Ecto neural progenitor cell (in vitro differentiated cells): Measurements from ENCODE around the gene LAMTOR1.

Experiments
- DNase-seq: peaks from one replicate; pipeline ENCODE4 v3.0.0-alpha.2; 2018; ENCODE audit warnings: low spot score

LAMTOR1 gene

GRCh38 chr11:72119198-72119597 lies 16.1 kb upstream of the LAMTOR1 start:
- no peak for DNase-seq

- no peak for DNase-seq
Observed at GRCh38 chr11:72116019-72116755, 13.1 kb upstream of the LAMTOR1 start.

DNA sequence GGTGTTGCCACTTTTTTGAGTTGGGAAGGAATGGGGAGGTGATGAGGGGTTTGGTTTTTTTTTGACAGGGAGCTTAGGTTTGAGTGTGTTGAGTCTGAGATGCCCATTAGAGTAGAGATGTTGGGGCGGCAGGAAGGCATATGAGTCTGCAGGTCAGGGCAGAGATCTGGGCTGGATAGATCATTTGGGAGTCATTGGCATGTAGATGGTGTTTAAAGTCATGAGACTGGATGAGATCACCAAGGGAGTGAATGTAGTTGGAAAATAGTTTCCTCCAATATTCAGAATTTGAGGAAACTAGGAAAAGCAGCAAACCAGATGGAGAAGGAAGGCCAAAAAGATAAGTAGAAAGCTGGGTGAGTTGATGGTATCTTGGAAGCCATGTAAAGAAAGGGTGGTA lies 11.5 kb upstream of the LAMTOR1 start:
- DNase-seq = no peak

- no peak for DNase-seq
Observed at GRCh38 chr11:72112978-72113808, 10.1 kb upstream of the LAMTOR1 start.

DNA sequence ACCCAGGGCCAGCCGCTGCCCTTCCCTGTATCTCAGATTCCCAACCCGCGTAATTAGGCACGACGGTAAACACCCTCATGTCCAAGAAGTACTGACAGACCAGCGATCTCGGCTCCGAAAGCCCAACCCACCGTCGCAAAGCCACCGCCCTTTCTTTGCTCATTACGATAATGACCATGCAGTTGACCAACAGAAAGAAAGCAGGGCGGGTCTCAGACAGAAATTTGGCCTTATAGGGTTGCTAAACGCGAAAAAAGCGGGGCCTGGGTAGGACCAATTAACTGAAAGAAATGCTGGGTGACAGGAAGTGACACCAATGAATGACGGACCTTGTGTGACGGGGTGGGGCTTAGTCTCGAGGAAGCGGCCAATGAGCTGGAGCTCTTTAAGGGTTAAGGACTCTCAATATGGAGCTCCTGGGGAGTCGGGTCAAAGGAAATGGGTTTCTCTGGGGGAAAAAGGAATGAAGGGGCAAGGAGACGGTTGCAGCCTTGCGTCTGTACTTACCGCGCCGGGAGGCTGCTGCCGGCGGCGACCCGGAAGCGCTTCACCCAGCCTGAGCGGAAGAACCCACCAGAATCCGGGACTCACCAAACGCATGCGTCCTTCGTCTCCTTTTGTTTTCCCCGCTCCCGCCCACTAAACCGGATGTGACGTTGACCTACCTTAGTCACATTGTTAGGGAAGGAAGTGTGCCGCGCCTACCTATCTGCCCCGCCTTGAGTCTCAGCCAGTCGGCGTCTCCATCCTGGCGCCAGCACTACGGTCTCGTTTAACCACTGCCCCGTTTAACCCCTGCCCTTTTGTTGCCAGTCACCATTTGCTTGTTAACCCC lies 9.3 kb upstream of the LAMTOR1 start, which contains the start of gene ANAPC15:
TSS of gene ANAPC15 (minus strand) at position 553 of the 835 bp plus-strand sequence. CDS start 1,419 bp downstream, outside the sequence.
- DNase-seq = peak; percentile 97

- DNase-seq = no peak
Observed at GRCh38 chr11:72111300-72112142, 8.4 kb upstream of the LAMTOR1 start.

GRCh38 chr11:72105888-72106287 lies 2.8 kb upstream of the LAMTOR1 start, which contains the start of gene TOMT:
TOMT (plus strand) TSS chr11:72105924; CDS start chr11:72105952, 28 bp downstream.
- no peak for DNase-seq

DNA sequence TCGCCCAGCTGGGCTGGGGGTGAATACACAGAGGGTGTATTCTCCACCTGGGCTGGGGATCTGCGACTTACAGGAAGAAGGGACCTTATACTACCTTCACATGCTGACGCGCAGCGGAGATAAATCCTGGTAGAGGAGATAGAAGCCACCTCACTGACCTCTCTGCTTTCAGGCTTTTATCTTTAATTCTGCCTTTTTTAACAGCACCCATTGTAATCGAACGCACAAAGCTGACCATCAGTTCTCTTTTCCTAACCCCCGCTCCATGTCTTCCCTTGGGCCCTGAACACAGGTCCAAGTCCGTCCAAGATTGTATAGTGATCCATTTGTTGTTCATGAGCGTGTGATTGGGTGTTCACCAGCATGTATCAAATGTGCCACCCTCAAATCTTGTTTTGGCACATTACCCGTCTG lies 664 bp upstream of the LAMTOR1 start:
- no peak for DNase-seq

GRCh38 chr11:72102631-72102945 lies 509 bp downstream of the LAMTOR1 start:
- DNase-seq = no peak

DNA sequence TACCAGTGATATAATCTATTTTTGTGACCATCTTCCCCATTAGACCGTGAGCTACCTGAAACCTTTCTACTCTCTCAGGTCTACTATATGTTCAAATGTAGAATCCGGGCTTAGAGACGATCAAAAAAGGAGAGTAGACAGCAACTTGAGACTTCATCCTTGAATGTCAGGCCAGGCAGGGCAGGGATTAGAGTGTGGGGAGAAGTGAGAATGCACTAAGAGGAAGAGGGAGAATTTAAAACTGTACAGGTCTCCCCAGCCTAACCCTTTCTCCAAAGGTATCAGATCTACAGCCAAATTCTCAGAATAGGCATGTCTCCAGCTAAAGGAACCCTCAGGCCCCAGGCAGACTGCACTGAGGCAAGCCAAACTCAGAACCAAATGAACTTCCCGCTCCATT lies 935 bp downstream of the LAMTOR1 start:
- no peak for DNase-seq

DNA sequence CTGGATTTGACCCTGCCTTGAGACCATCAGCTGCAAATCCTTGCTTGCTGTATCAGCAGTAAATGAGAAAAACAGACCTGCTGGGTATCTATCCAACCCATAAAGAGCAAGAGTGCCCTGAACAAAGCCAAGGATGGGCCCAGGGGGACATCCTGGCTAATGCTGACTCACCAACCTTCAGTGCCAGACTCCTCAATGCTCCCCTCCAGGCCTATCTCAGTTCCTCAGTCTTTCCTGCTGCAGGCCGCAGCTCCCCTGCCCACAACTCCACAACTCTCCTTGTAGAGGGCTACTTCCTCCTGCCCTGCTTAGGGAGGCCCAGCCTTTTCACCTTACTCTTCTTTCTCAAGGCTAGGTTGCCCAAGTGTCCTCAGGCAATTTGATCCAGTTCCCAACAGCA lies 2.6 kb downstream of the LAMTOR1 start:
- DNase-seq = no peak

GRCh38 chr11:72100009-72100408 lies 3.1 kb downstream of the LAMTOR1 start:
- no peak for DNase-seq

DNA sequence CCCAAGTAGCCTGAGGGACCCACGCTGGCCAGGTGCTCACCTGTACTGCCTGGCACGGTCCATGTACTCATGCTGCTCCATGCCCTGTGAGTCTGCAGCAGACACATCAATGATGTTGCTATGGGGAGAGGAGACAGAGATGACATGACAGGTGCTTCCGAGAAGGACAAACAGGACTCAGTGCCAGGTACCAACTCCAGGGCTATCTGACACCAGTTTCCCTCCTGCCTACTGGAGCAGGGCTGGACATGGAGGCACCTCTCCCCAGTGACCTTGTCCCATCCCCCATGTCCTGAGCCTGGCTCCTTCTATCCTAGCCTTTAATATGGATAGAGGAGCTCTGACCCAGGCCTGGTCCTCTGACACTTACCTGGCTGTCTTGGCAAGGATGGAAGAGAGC lies 4.4 kb downstream of the LAMTOR1 start:
- DNase-seq = no peak

- DNase-seq = peak; percentile 81
Observed at GRCh38 chr11:72091292-72091691, 11.8 kb downstream of the LAMTOR1 start.

DNA sequence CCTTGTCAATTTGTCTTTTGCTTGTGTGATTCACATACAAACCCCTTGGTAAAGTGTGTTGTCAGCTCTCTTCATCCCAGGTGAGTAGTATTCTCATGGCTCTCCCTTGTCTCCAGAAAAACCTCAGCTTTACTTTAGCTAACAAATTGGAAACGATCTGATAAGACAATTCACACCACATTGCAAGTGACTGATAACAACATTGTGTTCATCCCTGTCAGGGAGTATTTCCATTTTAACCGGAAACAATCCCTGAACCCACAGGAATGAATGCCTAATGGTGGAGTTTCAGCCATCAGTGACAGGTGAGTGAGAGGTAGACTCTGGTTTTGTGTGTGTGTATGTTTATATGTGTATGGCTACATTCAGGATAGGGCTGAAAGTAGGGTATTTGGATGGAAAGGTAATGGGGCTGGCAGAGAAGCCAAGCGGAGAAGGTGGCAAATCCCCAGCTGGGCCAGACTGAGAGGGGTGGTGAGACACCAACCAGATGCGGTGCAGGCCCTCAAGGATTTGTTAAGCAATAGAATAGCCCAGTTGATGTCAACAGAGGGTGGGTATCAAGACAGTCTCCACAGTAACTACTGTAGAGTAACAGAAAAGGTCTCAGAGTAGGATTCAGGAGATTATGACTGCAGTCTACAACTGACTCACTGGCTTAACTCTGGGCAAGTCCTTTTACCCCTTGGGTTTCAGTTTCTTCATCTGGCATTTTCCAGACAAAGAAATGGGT lies 14.9 kb downstream of the LAMTOR1 start:
- no peak for DNase-seq

GRCh38 chr11:72085621-72086351 lies 17.3 kb downstream of the LAMTOR1 start:
- no peak for DNase-seq

- no peak for DNase-seq
Observed at GRCh38 chr11:72084965-72085364, 18.1 kb downstream of the LAMTOR1 start.

- DNase-seq = no peak
Observed at GRCh38 chr11:72084076-72084475, 19.0 kb downstream of the LAMTOR1 start.

GRCh38 chr11:72083414-72083813 lies 19.7 kb downstream of the LAMTOR1 start:
- no peak for DNase-seq

DNA sequence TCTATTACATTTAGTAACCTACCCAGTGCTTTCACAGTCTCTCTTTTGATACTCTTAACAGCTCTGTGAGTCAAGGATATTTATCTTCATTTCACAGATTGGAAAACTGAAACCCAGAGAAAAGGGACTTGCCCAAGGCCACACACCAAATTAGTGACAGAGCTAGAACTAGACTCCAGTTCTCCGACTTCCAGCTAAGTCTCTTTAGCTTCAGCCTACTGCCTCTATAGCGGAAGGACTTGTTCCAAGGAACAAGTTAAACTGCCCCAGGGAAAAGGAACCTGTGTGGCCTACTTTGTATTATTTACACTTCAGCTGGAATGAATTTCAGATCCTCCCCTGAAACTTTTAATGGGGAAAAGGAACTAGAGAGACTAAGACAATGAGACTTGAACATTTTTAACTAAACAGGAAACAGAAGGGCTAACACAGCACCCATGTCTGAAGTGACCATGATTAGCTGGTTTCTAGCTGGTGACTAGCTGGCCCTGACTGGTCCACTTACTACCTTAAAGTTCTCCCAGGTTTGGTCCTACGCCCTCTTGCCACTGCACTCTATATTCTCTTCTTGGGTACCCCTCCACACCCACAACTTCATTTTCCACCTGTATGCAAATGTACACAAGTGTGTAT lies 21.2 kb downstream of the LAMTOR1 start:
- no peak for DNase-seq
